NCI-H1048 (cell line): ENCODE measurements around the gene RBM43.

Source experiments
- DNase-seq: peaks from one replicate; lab custom pipeline; 2025; lab: John Stamatoyannopoulos, UW

Gene RBM43

GRCh38 chr2:151217343-151217742, 44.3 kb downstream of the RBM43 start:
- no peak for DNase-seq

GRCh38 chr2:151207100-151207499, 54.6 kb downstream of the RBM43 start:
- no peak for DNase-seq

DNA sequence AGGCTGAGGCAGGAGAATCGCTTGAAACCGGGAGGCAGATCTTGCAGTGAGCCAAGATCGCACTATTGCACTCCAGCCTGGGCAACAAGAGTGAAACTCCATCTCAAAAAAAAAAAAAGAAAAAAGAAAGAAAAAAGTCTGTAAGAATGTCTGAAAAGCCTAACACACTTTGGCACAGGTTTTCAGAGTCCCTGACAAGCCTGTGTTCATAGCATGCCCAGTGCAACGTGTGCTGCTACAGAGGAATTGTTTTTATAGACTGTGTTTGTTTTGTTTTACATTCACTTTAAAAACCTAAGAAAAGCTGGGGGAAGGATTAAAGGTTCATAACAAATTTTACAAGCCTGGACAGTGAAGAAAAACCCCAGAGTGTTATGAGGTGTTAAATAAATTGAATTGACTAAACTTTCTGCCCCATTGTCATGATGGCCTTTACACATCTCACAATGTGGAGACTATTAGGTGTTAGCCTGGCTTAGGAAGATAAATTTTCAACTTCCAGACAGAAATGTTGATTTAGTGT, 55.2 kb downstream of the RBM43 start:
- DNase-seq, result no peak

DNA sequence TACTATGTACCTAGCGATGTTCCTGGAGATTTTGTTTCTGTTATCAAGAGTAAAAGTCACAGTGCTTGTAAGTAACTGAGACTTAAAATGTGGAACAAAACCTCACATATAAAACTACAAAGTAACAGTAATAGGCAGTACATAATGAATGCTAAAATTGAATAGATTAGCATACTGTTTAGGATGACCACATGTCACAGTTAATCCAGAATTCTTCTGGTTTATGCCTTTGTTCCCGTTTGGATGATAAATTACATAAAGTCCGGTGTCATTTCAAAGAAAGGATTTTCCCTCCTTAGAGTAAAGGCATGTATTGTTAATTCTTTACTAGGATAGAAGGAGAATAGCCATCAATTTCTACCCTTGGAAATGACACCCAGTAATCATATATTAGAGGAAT, 56.1 kb downstream of the RBM43 start:
- DNase-seq, result no peak

- no peak for DNase-seq
Measured at GRCh38 chr2:151204756-151205155, 56.9 kb downstream of the RBM43 start.

GRCh38 chr2:151200844-151201243, 60.8 kb downstream of the RBM43 start:
- DNase-seq, result peak; percentile 8

DNA sequence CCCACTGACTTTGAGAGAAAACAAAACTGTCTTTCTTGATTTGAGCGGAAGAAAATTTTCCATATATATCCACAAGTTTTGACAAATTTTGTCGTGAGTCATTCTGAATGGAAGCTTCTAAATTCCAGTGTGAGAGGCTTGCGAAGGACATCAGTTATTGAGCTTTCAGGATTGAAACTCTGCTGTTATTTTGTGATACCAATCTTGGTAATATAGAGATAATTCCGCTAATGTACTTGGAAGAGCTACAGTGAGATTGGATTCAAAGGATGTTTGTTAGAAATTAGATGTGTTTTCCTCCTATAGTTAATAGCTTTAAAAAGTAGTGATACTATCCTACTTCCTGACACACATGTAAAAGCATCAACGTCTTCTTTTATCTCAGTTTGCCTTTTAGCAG, 61.4 kb downstream of the RBM43 start:
- DNase-seq, result no peak

GRCh38 chr2:151198645-151199044, 63.0 kb downstream of the RBM43 start:
- no peak for DNase-seq
